Measurements from ENCODE around the gene CCDC12. TPM values are rescaled to one million over a fixed set of nuclear protein-coding genes. Genes with fewer than 3 reads are reported as not detected.

Gene CCDC12
- total and polyA plus RNA-seq, 9 of the 15 experiments (the other 6 are each of a cell fraction or from before 2014, with no cell fraction given), result 8.9 to 201 (median 86.9) TPM

- TF ChIP-seq FOSL1 (tag; conservative IDR thresholded peaks at IDR 0.05), result peak; percentile 79
- peak; percentile 63; the same call in 1 of the 2 replicates for TF ChIP-seq PHF8 (IDR thresholded peaks at IDR 0.05; ENCODE audit: borderline replicate concordance, low read length)
- TF ChIP-seq CCNT2 (IDR thresholded peaks at IDR 0.05; ENCODE audit: borderline replicate concordance, extremely low read depth, insufficient read length, low read depth, low read length), result peak; percentile 97
- no peak for TF ChIP-seq ATF2 (CRISPR knock-in tag; IDR thresholded peaks at IDR 0.05)
- TF ChIP-seq POLR2AphosphoS5 (IDR thresholded peaks at IDR 0.05; ENCODE audit: control insufficient read depth, insufficient read depth, low read depth, low read length), result peak; percentile 57; the same call in 1 of the 2 replicates
- peak; percentile 86 for TF ChIP-seq GABPB1 (CRISPR knock-in tag; IDR thresholded peaks at IDR 0.05)
- TF ChIP-seq MAFG (tag; conservative IDR thresholded peaks at IDR 0.05), result peak; percentile 95
- TF ChIP-seq ZNF197 (CRISPR knock-in tag; IDR thresholded peaks at IDR 0.05; ENCODE audit: low read depth), result no peak
- peak; percentile 64 to 79; a peak in 1 of 4 replicates for TF ChIP-seq HDAC1 (IDR thresholded peaks at IDR 0.05)
- TF ChIP-seq ZNF740 (CRISPR knock-in tag; IDR thresholded peaks at IDR 0.05), result peak; percentile 100
- peak in 1 of 2 experiments; percentile 99; a peak in 2 of 4 replicates for TF ChIP-seq ZNF740 (tag; IDR thresholded peaks at IDR 0.05)
- TF ChIP-seq ZC3H4 (CRISPR knock-in tag; IDR thresholded peaks at IDR 0.05; ENCODE audit: borderline replicate concordance), result 0 out of 2 replicates have a peak, but pooled peaks have one; percentile 61
- TF ChIP-seq SRF (CRISPR knock-in tag; IDR thresholded peaks at IDR 0.05), result peak in 1 of 2 experiments; percentile 63; a peak in 1 of 4 replicates
- TF ChIP-seq HOXB6 (CRISPR knock-in tag; IDR thresholded peaks at IDR 0.05; ENCODE audit: borderline replicate concordance), result no peak
- peak; percentile 93 for TF ChIP-seq BRD4 (IDR thresholded peaks at IDR 0.05)
- no peak for TF ChIP-seq HDAC8 (tag; IDR thresholded peaks at IDR 0.05)
- peak; percentile 50 for TF ChIP-seq TAF1 (IDR thresholded peaks at IDR 0.05; ENCODE audit: control insufficient read depth, extremely low read depth, insufficient read depth, low read length, severe bottlenecking)
- peak; percentile 20; the same call in 1 of the 2 replicates for TF ChIP-seq CREB1 (IDR thresholded peaks at IDR 0.05)
- peak; percentile 50; the same call in 1 of the 2 replicates for TF ChIP-seq CREB1 (CRISPR knock-in tag; IDR thresholded peaks at IDR 0.05)
- TF ChIP-seq DLX4 (CRISPR knock-in tag; IDR thresholded peaks at IDR 0.05), result no peak
- TF ChIP-seq FOXA3 (CRISPR knock-in tag; conservative IDR thresholded peaks at IDR 0.05 in 1 of 2, IDR thresholded peaks at IDR 0.05 in 1 of 2), result peak in 1 of 2 experiments; percentile 11; a peak in 2 of 4 replicates
- no peak; the same call in 1 of the 2 replicates for TF ChIP-seq ZNF143 (CRISPR knock-in tag; IDR thresholded peaks at IDR 0.05)
- TF ChIP-seq MAFK (IDR thresholded peaks at IDR 0.05; ENCODE audit: low read length), result peak; percentile 80
- TF ChIP-seq CC2D1A (IDR thresholded peaks at IDR 0.05), result peak; percentile 50; the same call in 1 of the 2 replicates
- peak; percentile 26; the same call in 1 of the 2 replicates for TF ChIP-seq HDGF (IDR thresholded peaks at IDR 0.05)
- TF ChIP-seq L3MBTL2 (IDR thresholded peaks at IDR 0.05), result peak; percentile 34; the same call in 1 of the 2 replicates
- peak; percentile 40; the same call in 1 of the 2 replicates for TF ChIP-seq PHF21A (IDR thresholded peaks at IDR 0.05; ENCODE audit: borderline replicate concordance, low read depth)
These were observed 11.3 kb upstream of the CCDC12 start (continued) for GRCh38 chr3:46987743-46988401.
